WTC11 (cell line): ENCODE data around the gene PCTP.

Experiments
- CBFB ChIP-seq: sonication (generic); formaldehyde crosslinking; IDR thresholded peaks from 2 replicates; pipeline ENCODE4 v1.8.1; 2022; ENCODE audit warnings: mild to moderate bottlenecking, low read depth, missing genetic modification reagents
- CREM ChIP-seq: sonication (generic); formaldehyde crosslinking; IDR thresholded peaks from 2 replicates; pipeline ENCODE4 v1.8.1; 2022; ENCODE audit warnings: mild to moderate bottlenecking, missing genetic modification reagents, moderate library complexity
- E2F4 ChIP-seq: sonication (generic); formaldehyde crosslinking; IDR thresholded peaks from 2 replicates; pipeline ENCODE4 v1.8.1; 2022; ENCODE audit warnings: low read depth, mild to moderate bottlenecking, moderate library complexity, missing genetic modification reagents, borderline replicate concordance
- ELF4 ChIP-seq: sonication (generic); formaldehyde crosslinking; IDR thresholded peaks from 2 replicates; pipeline ENCODE4 v1.8.1; 2022; ENCODE audit warnings: low read depth, mild to moderate bottlenecking, moderate library complexity, missing genetic modification reagents
- MAX ChIP-seq: sonication (generic); formaldehyde crosslinking; IDR thresholded peaks from 2 replicates; pipeline ENCODE4 v1.8.0; 2022; ENCODE audit warnings: mild to moderate bottlenecking, missing genetic modification reagents
- TP53 ChIP-seq: sonication (generic); formaldehyde crosslinking; IDR thresholded peaks from 2 replicates; pipeline ENCODE4 v1.8.1; 2023; ENCODE audit warnings: mild to moderate bottlenecking, missing genetic modification reagents
- ZNF396 ChIP-seq: fragments of 250-450 bp; sonication (Bioruptor Pico); IDR thresholded peaks from 2 replicates; pipeline ENCODE4 v1.8.0; 2021; ENCODE audit warnings: mild to moderate bottlenecking, moderate library complexity, borderline replicate concordance
- ZNF423 ChIP-seq: fragments of 250-450 bp; sonication (Bioruptor Pico); IDR thresholded peaks from 2 replicates; pipeline ENCODE4 v2.1.2; 2022; ENCODE audit warnings: mild to moderate bottlenecking, moderate library complexity
- TF ChIP-seq, protein P1 (sequence below): fragments of 200-600 bp; IDR thresholded peaks from 2 replicates; pipeline ENCODE4 v1.8.0; 2022; ENCODE audit warnings: antibody characterized with exemption
- TF ChIP-seq, protein P2 (sequence below): fragments of 250-450 bp; sonication (Bioruptor Pico); IDR thresholded peaks from 2 replicates; pipeline ENCODE4 v1.9.0; 2021; ENCODE audit warnings: mild to moderate bottlenecking
- TF ChIP-seq, protein P3 (sequence below): sonication (generic); formaldehyde crosslinking; IDR thresholded peaks from 2 replicates; pipeline ENCODE4 v1.8.1; 2022; ENCODE audit warnings: low read depth, missing genetic modification reagents, borderline replicate concordance
- TF ChIP-seq, protein P4 (sequence below): sonication (generic); formaldehyde crosslinking; IDR thresholded peaks from 2 replicates; pipeline ENCODE4 v1.8.1; 2022; ENCODE audit warnings: missing genetic modification reagents, borderline replicate concordance
- TF ChIP-seq, protein P5 (sequence below): sonication (generic); formaldehyde crosslinking; IDR thresholded peaks from 2 replicates; pipeline ENCODE4 v1.8.0; 2022; ENCODE audit warnings: mild to moderate bottlenecking, missing genetic modification reagents

- TF ChIP-seq, protein P1, sequence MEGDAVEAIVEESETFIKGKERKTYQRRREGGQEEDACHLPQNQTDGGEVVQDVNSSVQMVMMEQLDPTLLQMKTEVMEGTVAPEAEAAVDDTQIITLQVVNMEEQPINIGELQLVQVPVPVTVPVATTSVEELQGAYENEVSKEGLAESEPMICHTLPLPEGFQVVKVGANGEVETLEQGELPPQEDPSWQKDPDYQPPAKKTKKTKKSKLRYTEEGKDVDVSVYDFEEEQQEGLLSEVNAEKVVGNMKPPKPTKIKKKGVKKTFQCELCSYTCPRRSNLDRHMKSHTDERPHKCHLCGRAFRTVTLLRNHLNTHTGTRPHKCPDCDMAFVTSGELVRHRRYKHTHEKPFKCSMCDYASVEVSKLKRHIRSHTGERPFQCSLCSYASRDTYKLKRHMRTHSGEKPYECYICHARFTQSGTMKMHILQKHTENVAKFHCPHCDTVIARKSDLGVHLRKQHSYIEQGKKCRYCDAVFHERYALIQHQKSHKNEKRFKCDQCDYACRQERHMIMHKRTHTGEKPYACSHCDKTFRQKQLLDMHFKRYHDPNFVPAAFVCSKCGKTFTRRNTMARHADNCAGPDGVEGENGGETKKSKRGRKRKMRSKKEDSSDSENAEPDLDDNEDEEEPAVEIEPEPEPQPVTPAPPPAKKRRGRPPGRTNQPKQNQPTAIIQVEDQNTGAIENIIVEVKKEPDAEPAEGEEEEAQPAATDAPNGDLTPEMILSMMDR: no peak
- TF ChIP-seq MAX: no peak
- TF ChIP-seq, protein P2, sequence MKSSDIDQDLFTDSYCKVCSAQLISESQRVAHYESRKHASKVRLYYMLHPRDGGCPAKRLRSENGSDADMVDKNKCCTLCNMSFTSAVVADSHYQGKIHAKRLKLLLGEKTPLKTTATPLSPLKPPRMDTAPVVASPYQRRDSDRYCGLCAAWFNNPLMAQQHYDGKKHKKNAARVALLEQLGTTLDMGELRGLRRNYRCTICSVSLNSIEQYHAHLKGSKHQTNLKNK: no peak
- no peak for TF ChIP-seq CBFB (CRISPR knock-in tag)
- no peak for TF ChIP-seq ELF4
- TF ChIP-seq, protein P3, sequence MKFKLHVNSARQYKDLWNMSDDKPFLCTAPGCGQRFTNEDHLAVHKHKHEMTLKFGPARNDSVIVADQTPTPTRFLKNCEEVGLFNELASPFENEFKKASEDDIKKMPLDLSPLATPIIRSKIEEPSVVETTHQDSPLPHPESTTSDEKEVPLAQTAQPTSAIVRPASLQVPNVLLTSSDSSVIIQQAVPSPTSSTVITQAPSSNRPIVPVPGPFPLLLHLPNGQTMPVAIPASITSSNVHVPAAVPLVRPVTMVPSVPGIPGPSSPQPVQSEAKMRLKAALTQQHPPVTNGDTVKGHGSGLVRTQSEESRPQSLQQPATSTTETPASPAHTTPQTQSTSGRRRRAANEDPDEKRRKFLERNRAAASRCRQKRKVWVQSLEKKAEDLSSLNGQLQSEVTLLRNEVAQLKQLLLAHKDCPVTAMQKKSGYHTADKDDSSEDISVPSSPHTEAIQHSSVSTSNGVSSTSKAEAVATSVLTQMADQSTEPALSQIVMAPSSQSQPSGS: no peak
- TF ChIP-seq ZNF396 (CRISPR knock-in tag): no peak
- no peak for TF ChIP-seq ZNF423
- TF ChIP-seq, protein P4, sequence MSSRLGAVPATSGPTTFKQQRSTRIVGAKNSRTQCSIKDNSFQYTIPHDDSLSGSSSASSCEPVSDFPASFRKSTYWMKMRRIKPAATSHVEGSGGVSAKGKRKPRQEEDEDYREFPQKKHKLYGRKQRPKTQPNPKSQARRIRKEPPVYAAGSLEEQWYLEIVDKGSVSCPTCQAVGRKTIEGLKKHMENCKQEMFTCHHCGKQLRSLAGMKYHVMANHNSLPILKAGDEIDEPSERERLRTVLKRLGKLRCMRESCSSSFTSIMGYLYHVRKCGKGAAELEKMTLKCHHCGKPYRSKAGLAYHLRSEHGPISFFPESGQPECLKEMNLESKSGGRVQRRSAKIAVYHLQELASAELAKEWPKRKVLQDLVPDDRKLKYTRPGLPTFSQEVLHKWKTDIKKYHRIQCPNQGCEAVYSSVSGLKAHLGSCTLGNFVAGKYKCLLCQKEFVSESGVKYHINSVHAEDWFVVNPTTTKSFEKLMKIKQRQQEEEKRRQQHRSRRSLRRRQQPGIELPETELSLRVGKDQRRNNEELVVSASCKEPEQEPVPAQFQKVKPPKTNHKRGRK: no peak
- TF ChIP-seq, protein P5, sequence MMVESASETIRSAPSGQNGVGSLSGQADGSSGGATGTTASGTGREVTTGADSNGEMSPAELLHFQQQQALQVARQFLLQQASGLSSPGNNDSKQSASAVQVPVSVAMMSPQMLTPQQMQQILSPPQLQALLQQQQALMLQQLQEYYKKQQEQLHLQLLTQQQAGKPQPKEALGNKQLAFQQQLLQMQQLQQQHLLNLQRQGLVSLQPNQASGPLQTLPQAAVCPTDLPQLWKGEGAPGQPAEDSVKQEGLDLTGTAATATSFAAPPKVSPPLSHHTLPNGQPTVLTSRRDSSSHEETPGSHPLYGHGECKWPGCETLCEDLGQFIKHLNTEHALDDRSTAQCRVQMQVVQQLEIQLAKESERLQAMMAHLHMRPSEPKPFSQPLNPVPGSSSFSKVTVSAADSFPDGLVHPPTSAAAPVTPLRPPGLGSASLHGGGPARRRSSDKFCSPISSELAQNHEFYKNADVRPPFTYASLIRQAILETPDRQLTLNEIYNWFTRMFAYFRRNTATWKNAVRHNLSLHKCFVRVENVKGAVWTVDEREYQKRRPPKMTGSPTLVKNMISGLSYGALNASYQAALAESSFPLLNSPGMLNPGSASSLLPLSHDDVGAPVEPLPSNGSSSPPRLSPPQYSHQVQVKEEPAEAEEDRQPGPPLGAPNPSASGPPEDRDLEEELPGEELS (CRISPR knock-in tag): no peak
- no peak for TF ChIP-seq TP53 (CRISPR knock-in tag)
- no peak for TF ChIP-seq E2F4 (CRISPR knock-in tag)
- TF ChIP-seq CREM (CRISPR knock-in tag): no peak
Measured at GRCh38 chr17:55757659-55758058, 6.8 kb downstream of the PCTP start.
